Ovary (tissue), 9 donors: Measurements from ENCODE around the gene FAM83E. TPM values are rescaled to one million over a fixed set of nuclear protein-coding genes. Genes with fewer than 3 reads are reported as not detected.
"Not testable (repeated sequence)": the region's sequence is repeated elsewhere in the genome, so short reads cannot be mapped to it uniquely, and the experiment has no call there.

Experiments used
- DNase-seq, 5 donors: peaks; one replicate each; pipeline ENCODE4 v3.0.0-alpha.2; 2019 to 2020
- H3K27ac ChIP-seq, 2 donors: fragments of 200-600 bp; one replicate each; pipeline versions ENCODE4 v1.5.1 to v1.8.0; 2019 to 2022
- H3K27me3 ChIP-seq: fragments of 200-600 bp; one replicate; pipeline ENCODE4 v1.8.0; 2022
- H3K36me3 ChIP-seq: fragments of 200-600 bp; sonication (generic); one replicate; pipeline ENCODE4 v1.5.1; 2019
- H3K4me1 ChIP-seq: one replicate; pipeline ENCODE4 v1.8.1; 2013; ENCODE audit warnings: mild to moderate bottlenecking, moderate library complexity; ENCODE audit not compliant: insufficient read depth
- H3K4me3 ChIP-seq: fragments of 200-600 bp; sonication (generic); one replicate; pipeline ENCODE4 v1.5.1; 2017
- H3K9me3 ChIP-seq, 2 donors: fragments of 200-600 bp in 1 of 2; sonication (generic) in 1 of 2; one replicate each; pipeline versions ENCODE4 v1.5.1 to v1.8.1; 2013 to 2019; ENCODE audit warnings: mild to moderate bottlenecking in 1 of 2, moderate library complexity in 1 of 2
- EP300 ChIP-seq: sonication (generic); formaldehyde crosslinking; IDR thresholded peaks from one replicate; pipeline ENCODE4 v1.6.1; 2017; ENCODE audit warnings: antibody characterized with exemption
- POLR2A ChIP-seq: fragments of 450-650 bp; IDR thresholded peaks from one replicate; pipeline ENCODE4 v1.6.1; 2017; ENCODE audit warnings: antibody characterized with exemption, mild to moderate bottlenecking, moderate library complexity
- WGBS, 3 donors: extraction: QIAGEN DNeasy Blood & Tissue Kit in 1 of 3; methylation state at CpG; one replicate each; pipeline versions ENCODE4 v1.1.5 to v1.1.7; 2013 to 2017; 5-methylcytosine and 5-hydroxymethylcytosine counted together
- intact Hi-C, 4 donors: fragments of 100-400 bp; cut with DNase I; formaldehyde crosslinking; loops; one replicate each; pipeline versions ENCODE4 v1.11.0 to v1.15.1; 2022 to 2023
- polyA plus RNA-seq, 2 donors: library from polyadenylated mRNA; stranded (reverse); fragments of 200-250 nt in 1 of 2; fragments of 350-450 nt in 1 of 2; fragmentation: Illumina TruSeq in 1 of 2; extraction: RNeasy Lipid Tissue Mini Kit (QIAGEN cat#74804) in 1 of 2; gene quantifications; one replicate each; pipeline ENCODE4 v1.2.3, GENCODE V29; 2013 to 2014
- total RNA-seq, 7 donors: library from RNA; depleted of rRNA in 2 of 7; stranded (reverse); fragments of >200 nt in 2 of 7; fragmentation: NEBNext Ultra II Directional in 3 of 7; extraction: Animal tissue kit (Norgen Biotek cat#: 25700) in 3 of 7; gene quantifications; one replicate each; pipeline versions ENCODE4 v1.1.0 to v1.2.4, GENCODE V29; 2016 to 2023
- TF ChIP-seq, protein P1 (sequence below), 3 donors: fragments of 450-650 bp in 2 of 3; fragments of 200-600 bp in 1 of 3; IDR thresholded peaks; one replicate each; pipeline versions ENCODE4 v1.5.1 to v1.8.0; 2016 to 2022; ENCODE audit warnings: antibody characterized with exemption in 3 of 3, mild to moderate bottlenecking in 1 of 3
- donor health status: DM: no; HTN: no; CAD: no; lungs with moderate emphysema.
- donor health status: DM: no; HTN: no; CAD: no.
- donor health status: Bipolar disorder and iron deficiency.
- donor health status: DM: yes; HTN: yes; CAD: no.
- donor health status: DM: no; HTN: no; CAD: no.
- donor health status: DM: yes; HTN: yes; CAD: no.

FAM83E gene
- total and polyA plus RNA-seq, 9 donors = 0.16 to 6.9 (median 1.5) TPM; not detected in 3

GRCh38 chr19:48660852-48661710, 46.2 kb upstream of the FAM83E start:
- 52 to 61% (median 53%) methylated on average over 35 of the region's 35 CpGs for WGBS, 3 donors
- peak; percentile 77 to 88 (median 82) for DNase-seq
- intact Hi-C loops = no loop called here
- H3K36me3 ChIP-seq = no peaks in the 10 kb centered on the region
- TF ChIP-seq, protein P1, sequence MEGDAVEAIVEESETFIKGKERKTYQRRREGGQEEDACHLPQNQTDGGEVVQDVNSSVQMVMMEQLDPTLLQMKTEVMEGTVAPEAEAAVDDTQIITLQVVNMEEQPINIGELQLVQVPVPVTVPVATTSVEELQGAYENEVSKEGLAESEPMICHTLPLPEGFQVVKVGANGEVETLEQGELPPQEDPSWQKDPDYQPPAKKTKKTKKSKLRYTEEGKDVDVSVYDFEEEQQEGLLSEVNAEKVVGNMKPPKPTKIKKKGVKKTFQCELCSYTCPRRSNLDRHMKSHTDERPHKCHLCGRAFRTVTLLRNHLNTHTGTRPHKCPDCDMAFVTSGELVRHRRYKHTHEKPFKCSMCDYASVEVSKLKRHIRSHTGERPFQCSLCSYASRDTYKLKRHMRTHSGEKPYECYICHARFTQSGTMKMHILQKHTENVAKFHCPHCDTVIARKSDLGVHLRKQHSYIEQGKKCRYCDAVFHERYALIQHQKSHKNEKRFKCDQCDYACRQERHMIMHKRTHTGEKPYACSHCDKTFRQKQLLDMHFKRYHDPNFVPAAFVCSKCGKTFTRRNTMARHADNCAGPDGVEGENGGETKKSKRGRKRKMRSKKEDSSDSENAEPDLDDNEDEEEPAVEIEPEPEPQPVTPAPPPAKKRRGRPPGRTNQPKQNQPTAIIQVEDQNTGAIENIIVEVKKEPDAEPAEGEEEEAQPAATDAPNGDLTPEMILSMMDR (IDR thresholded peaks at IDR 0.05) = no peak
- no peak for TF ChIP-seq EP300
- no peak for TF ChIP-seq POLR2A
- no peaks in the 10 kb centered on the region for H3K9me3 ChIP-seq
- H3K4me3 ChIP-seq = no peak overlapping the region
- no peak overlapping the region for H3K27ac ChIP-seq
- H3K4me1 ChIP-seq = no peaks in the 10 kb centered on the region
- H3K27me3 ChIP-seq = no peaks in the 10 kb centered on the region

- Histone ChIP-seq H3K27ac (no peak overlapping the region), H3K36me3 (no peaks in the 10 kb centered on the region), H3K27me3 (no peaks in the 10 kb centered on the region), H3K4me3 (no peak overlapping the region), H3K4me1 (no peaks in the 10 kb centered on the region), H3K9me3 (no peaks in the 10 kb centered on the region)
- intact Hi-C loops = no loop called here
- WGBS, 3 donors = 80 to 84% (median 81%) methylated on average over 5 of the region's 5 CpGs
- no peak for DNase-seq
- no peak for TF ChIP-seq EP300
Observed at GRCh38 chr19:48659768-48660167, 44.9 kb upstream of the FAM83E start.

GRCh38 chr19:48658483-48658882, 43.6 kb upstream of the FAM83E start:
- Histone ChIP-seq H3K4me3 (no peak overlapping the region), H3K27ac (no peak overlapping the region), H3K27me3 (no peaks in the 10 kb centered on the region), H3K9me3 (no peaks in the 10 kb centered on the region), H3K4me1 (peaks cover 2% of the 10 kb centered on the region), H3K36me3 (no peaks in the 10 kb centered on the region)
- 88 to 90% (median 89%) methylated on average over 6 of the region's 6 CpGs for WGBS, 3 donors
- intact Hi-C loops = no loop called here
- TF ChIP-seq POLR2A = no peak
- TF ChIP-seq, protein P1 (IDR thresholded peaks at IDR 0.05) = no peak
- TF ChIP-seq EP300 = no peak
- DNase-seq = no peak

DNA sequence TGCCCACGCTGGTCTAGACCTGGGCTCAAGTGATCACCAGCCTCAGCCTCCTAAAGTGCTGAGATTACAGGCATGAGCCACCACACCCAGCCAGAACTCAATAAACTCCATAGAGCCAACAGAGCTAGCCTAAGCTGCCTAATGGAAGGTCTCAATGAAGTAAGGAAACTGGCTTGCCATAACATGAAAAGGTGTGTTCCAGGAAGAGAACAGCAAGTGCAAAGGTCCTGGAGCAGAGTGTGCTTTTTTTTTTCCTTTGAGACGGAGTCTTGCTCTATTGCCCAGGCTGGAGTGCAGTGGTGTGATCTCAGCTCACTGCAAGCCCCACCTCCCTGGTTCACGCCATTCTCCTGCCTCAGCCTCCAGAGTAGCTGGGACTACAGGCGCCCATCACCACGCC, 43.0 kb upstream of the FAM83E start:
- H3K36me3 ChIP-seq, H3K4me3 ChIP-seq, DNase-seq, H3K9me3 ChIP-seq, H3K27me3 ChIP-seq, H3K4me1 ChIP-seq, H3K27ac ChIP-seq, intact Hi-C loops: not testable (repeated sequence)
- WGBS, 3 donors = 95 to 99% (median 97%) methylated on average over 5 of the region's 5 CpGs

DNA sequence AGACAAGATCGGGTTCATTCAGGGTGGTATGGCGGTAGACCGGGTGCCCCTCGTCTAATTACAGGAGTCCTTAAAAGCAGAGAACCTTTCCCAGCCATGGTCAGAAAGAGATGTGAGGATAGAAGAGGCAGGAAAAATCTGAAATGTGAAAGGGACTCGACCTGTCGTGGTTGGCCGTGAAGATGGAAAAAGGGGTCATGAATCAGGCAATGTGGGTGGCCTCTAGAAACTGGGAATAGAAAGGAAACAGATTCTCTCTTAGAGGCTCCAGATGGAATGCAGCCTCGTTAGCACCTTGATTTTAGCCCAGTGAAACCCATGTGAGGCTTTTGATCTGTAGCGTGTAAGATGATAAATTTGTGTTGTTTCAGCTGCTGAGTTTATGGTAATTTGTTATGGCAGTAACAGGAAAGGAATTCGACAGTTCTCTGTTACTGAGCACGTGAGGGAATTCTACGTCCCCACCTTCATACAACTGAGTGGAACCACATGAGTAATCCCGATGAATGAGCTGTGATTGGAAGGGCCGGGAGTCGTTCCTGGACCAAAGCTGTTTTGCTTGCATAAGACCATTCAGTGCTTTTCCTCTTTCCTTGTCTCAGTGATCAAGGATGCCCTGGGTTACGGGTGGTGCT, 42.1 kb upstream of the FAM83E start:
- no peaks in the 10 kb centered on the region for H3K36me3 ChIP-seq
- H3K27me3 ChIP-seq = no peaks in the 10 kb centered on the region
- no peak for DNase-seq
- H3K27ac ChIP-seq = no peak overlapping the region
- intact Hi-C loops = no loop called here
- WGBS, 3 donors = 33 to 37% (median 34%) methylated on average over 16 of the region's 16 CpGs
- TF ChIP-seq POLR2A = no peak
- TF ChIP-seq, protein P1 (IDR thresholded peaks at IDR 0.05) = no peak
- TF ChIP-seq EP300 = no peak
- peaks cover 2% of the 10 kb centered on the region for H3K4me1 ChIP-seq
- H3K4me3 ChIP-seq = no peak overlapping the region
- no peaks in the 10 kb centered on the region for H3K9me3 ChIP-seq
